Stimulated activated CD8-positive, alpha-beta memory T cell treated with anti-CD3 and anti-CD28 coated beads, Interleukin-12 subunit alpha, Interleukin-12 subunit beta, amount 100 ng/mL, for 1 hour (primary cell): ENCODE results near the gene OLAH.
A peak's percentile ranks its signal among the peaks of the same experiment; 100 is the strongest.

Experiments used
- DNase-seq: peaks from one replicate; pipeline ENCODE4 v3.0.0-alpha.2; 2020; ENCODE audit warnings: low read depth

OLAH gene

DNA sequence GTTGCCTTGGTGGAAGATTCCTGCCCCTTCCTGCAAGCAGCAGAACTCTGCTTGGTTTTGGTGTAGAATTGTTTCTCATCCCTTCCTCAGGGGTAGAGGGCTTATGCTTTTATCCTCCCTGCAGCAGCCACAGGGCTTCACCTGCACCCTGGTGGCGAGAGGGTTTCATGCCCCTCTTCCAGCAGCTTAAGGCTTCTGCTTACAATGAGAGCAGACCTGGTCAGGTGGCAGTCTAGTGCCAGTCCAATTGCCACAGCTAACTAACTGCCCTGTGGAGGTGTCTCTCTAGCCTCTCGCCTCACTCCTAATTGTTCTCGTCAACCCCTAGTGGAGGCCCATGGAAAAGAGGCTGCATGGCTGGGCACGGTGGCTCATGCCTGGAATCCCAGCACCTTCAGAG lies 25.5 kb downstream of the OLAH start:
- DNase-seq = no peak

DNA sequence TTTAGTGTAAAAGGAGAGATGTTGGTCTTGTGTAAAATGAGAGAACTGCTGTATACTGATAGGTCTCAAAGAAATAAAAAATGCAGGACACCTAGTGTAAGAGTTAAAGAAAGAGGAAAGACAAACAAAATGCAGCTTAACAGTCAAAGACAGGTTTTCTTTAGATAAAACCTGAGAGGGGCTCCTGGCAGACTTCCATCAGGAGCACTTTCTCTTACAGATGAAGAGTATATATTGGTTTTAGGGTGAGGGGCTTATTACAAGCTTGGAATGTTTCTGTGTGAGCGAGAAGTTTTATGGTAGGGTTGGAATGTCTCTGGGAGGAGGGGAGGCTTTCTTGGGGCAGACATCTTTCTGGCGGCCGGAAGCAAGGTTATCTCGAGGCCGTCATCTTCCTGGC lies 28.6 kb downstream of the OLAH start:
- DNase-seq = no peak

DNA sequence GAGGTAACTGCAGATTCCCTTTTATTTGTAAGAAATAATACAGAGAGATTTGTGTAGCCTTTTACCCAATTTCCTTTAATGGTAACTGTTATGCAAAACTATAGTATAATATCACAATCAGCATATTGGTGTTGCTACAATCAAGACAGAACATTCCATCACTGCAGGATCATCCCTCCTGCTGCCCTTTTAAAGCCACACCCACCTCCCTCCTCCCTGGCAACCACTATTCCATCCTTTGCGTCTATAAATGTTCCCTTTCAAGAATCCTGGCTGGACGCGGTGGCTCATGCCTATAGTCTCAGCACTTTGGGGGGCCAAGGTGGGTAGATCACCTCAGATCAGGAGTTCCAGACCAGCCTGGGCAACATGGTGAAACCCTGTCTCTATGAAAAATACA lies 31.7 kb downstream of the OLAH start:
- no peak for DNase-seq

DNA sequence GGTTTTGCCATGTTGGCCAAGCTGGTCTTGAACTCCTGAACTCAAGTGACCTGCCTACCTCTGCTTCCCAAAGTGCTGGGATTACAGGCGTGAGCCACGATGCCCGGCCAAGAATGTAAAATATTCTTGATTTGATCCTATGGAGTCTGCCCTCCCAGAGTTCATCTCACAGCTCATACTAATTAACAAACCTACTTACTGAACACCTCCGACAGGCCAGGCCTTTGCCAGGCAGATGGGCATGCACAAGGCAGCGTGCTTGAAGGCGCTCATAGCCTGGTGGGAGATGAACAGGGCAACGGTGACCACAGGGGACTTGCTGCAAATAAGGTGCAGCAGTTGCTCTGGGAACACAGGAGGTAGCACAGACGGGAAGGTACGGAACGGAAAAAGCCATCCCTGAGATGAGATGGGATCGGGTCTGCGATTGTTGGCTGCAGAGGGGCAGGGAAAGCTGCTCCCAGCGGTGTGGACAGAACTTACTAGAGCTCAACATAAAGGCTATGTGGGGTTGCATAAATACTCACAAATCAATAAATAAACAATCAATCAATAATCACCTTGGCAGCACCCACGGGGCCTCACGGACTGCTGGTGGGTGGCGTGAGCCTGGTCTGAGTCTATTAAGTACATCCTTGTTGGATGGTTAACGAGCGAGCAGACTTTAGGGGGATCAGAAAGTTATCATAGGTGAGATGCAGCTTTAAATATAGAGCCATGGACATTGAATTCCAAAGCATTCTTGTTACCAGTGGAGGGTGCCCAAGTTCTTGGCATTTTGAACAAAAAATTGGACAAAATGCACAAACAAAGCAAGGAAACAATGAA lies 40.1 kb downstream of the OLAH start:
- DNase-seq = no peak

DNA sequence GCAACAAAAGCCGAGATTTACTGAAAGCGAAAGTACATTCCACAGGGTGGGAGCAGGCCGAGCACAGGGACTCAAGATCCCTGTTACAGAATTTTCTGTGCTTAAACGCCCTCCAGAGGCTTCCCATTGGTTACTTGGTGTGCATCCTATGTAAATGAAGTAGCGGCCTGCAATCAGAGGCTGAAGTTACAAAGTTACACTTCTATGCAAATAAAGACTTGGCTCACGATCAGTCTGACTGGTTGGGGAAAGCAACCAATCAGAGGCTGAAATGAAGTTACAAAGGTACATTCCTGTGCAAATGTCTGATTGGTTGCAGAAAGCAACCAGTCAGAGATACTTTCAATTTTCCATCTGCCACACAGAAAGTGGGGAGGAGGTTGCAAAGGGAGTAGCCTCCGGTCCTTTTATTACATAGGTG lies 40.8 kb downstream of the OLAH start:
- DNase-seq = no peak

DNA sequence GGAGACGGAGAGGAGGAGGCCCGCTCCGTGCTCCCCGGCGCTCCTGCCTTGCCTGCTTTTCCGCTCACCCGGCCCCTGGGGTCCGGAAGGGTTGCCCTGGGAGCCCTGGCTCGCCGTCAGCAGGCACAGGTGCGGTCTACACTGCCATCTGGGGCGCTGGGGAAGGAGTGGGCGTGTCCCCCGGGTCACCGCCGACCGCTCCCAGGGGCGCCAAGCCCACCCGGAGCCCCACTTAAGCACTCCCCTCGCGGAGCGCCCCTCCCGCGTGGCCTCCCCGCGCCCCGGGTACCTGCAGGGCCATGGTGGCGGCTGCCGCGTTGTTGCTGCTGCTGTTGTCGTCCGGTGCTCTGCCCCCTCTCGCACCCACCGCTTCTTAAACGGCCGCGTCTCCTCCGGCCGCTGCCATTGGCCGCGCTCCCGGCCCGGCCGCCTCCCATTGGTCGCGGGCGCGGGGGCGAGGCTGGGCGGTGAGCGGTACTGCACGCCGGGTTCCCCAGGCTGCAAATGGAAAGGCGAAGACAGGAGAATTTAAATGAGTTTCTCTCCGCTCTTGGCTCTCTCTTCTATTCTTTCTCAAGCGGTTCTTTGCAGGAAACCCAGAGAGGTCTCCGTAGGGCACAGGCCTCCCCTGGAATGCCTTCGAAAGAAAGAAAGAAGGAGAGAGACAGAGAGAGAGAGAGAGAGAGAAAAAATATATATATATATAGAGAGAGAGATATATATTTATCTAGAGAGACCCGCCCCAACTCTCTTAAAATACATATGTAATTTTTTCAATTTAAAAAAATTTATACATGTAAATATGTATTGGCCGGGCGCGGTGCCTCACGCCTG lies 44.9 kb downstream of the OLAH start, which contains the start of gene ACBD7:
Gene ACBD7 (minus strand): TSS at position 349 of the 834 bp plus-strand sequence. CDS start 48 bp downstream, at position 301.
- DNase-seq = peak; percentile 56

DNA sequence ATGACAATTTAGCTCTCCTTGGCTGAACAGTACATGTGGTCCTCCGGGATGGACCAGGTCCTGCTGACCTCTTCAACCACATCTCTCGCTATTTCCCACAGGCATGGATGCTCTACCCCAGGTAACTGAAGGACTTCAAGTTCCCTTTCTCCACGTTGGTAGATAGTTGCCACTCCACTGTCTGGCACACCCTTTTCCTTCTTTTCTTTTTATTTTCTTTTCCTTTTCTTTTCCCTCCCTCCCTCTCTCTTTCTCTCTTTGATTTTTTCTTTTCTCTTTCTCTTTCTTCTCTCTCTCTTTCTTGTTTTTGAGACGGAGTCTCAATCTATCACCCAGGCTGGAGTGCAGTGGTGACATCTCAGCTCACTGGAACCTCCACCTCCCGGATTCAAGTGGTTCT lies 47.7 kb downstream of the OLAH start:
- DNase-seq = no peak

DNA sequence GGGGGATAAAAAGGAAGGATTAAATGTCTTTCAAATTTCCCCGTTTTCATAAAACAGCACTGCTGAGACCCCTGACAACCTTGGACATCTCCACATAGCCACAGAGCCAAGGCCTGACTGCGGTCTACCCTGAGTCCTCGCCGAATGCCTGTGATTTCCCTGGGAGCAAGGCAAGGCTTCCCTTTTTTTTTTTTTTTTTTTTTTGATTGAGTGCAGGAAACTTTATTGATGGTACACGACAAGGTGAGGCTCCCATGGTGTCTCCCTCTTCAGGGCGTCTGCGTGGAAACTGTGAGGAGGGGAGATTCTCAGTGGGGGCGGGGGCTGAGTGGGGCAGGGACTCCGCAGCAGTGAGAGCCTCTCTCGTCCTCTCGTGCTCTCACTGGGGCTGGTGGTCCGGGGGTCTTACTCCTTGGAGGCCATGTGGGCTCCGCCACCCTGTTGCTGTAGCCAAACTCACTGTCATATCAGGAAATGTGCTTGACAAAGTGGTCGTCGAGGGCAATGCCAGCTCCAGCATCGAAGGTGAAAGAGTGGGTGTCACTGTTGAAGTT lies 49.2 kb downstream of the OLAH start:
- no peak for DNase-seq

DNA sequence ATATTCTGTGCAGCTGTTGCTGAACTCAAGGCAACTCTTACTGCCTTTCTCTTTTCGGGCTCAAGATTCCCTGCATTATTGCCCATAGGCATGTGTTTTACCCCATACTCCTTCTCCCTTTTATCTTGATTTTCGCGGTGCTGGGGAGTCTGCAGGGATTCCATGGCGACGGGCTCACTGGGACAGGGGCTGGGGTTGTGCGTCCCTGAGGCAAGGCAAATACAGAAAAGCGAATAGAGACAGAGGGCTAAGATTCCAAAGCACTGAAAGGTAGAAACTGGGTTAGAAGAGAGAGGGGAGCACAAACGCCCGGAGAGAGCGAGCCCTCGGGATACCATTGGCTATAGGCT lies 52.9 kb downstream of the OLAH start:
- DNase-seq = no peak

DNA sequence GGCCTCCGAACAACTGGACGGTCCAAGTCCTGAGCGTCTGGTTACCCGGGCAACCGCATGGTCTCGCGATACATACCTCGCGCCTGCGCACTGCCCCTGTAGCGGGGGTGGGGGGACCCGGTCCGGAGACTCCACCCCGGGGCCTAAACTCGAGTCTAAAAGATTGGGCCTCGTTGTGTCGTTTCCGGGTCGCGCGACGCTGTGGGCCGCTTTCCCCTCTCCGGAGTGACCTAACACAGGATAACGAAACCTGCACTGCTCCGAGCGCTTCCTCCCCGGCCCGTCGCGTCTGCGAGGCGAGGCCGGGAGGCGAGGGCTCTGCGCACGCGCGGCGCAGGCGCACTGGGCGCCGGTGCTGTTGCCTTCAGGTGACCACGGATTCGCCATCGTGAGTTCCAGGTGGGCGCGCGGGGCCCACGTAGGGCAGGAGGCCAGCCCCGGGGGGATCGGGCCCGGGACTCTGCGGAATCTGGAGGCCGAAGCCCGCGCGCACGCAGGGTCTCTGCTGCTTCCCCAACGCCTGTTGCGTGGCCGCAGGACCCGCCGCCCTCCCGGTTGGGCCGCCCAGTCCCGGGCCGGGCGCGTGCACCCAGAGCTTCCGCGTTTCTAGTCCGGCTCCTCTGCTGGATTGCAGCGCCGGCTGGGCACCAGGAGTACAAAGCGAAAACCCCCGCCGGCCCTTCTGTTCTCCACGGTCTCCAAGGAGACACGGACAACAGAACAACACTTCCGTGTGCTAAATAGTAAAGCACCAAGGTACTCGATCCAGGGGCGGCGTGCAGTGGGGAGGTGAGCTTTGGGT lies 53.5 kb downstream of the OLAH start, which contains the start of gene RPP38:
Gene RPP38 (plus strand): TSS at position 345 of the 802 bp plus-strand sequence. CDS start 5,960 bp downstream, outside the sequence.
- peak; percentile 96 for DNase-seq

DNA sequence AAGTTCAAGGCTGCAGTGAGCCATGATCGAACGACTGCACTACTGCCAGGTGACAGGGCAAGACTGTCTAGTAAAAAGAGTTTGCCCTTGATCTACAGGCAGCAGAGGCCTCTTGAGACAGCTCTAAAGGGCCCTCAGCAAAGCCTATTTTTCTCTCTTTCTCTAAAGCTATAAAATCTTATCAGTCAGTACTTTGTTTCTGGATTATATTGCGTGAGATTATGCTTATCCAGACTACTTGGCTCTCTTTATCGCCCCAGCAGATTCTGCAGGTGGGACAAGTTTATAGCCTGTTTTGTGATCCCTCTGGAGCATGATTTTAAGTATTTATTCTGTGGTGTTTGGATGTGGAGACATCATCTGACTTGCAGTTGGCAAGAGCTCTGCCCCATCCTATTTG lies 56.1 kb downstream of the OLAH start:
- DNase-seq = no peak

DNA sequence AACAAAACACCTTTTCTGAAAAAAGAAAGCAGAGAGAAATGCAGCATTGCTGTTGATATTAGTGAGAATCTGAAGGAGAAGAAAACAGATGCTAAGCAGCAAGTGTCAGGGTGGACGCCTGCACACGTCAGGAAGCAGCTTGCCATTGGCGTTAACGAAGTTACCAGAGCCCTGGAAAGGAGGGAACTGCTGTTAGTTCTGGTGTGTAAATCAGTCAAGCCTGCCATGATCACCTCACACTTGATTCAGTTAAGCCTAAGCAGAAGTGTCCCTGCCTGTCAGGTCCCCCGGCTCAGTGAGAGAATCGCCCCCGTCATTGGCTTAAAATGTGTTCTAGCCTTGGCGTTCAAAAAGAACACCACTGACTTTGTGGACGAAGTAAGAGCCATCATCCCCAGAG lies 59.8 kb downstream of the OLAH start:
- DNase-seq = no peak

DNA sequence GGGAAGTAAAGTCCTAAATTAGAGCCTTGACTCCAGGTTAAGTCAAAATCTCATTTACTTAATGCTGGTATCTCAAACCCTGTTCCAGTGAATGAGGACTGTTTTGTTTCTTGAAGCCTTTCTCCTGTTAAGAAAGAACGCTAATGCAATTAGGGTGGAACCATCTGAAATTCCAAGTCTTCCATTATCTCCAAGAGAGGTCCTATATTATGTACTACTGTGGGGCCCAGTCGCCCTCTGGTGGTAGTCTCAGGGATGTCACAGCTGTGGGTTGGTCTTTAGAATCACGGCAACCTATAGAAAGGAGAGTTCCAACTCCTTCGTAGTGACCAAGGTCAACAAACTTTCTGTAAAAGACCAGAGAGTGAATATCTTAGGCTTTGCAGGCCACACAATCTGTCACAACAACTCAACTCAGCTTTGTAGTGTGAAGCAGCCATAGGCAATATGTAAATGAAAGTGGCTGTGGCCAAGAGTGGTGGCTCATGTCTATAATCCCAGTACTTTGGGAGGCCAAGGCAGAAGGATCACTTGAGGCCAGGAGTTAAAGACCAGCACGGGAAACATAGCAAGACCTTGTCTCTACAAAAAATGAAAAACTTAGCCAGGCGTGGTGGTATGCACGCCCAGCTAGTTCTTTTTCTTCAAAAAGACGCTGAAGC lies 62.7 kb downstream of the OLAH start:
- peak; percentile 43 for DNase-seq

DNA sequence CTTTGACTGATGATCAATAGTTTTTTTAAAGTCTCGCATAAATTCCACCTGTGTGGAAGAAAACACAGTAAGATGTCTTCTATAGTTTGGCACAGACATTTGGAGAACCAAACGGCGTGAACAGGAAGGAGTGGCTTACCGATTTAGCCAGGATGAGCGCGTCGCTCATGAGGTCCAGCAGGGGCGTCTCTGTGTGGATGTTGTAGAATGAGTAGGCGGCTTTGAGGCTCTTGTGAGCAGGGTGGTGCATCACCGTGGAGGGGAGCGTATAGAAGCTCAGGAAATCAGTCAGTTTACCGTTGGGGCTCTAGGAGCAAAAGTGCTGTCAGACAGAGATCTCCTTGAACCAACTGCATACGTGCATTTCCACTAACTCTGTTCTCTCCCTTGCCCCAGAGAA lies 68.9 kb downstream of the OLAH start:
- no peak for DNase-seq

DNA sequence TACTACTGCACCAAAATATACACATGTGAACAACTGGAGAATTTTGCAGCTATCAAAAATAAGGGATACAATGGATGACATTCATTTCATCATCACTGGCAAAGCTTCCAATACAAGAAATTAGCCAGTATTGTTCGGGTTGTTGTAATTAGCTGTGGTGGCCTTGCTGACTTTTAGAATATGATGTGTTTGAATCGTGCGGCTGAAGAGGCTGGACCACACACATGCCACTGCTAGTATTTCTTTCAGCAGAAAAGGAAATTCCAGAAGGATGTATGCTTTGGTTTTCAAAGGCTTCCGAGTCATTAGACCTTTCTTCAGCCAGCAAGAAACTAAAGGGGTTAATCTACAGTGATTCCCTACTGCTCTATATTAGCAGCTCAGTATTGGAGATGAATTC lies 70.0 kb downstream of the OLAH start:
- no peak for DNase-seq

DNA sequence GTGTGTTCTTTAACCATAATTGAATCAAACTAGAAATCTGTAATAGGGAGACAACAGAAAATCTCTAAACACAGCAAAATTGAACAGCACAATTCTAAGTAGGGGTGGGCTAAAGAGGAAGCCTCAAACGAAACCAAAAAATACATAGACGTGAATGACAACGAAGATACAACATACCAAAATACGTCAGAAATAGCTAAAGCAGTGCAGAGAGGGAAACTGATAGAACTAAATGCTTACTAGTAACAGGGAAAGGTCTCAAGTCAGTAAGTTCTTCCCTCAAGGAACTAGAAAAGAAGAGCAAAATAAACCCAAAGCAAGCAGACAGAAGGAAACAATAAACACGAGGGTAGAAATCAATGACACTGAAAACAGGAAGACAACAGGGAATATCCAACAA lies 72.5 kb downstream of the OLAH start:
- no peak for DNase-seq

DNA sequence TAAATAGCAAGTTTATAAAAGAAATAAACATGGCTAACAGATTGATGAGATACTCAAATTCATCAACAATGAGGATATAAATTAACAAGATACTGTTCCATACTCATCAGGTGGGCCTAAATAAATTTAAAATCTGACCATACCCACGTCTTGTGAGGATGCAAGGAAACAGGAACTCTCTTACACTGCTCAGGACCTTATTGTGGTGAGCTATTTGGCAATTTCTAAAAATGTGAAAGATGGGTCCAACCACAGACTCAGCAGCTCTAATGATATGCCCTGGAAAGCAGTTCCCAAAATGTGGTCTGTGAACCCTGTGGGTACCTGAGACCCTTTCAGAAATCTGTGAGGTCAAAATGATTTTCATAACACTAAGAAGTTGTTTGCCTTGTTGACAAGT lies 74.9 kb downstream of the OLAH start:
- no peak for DNase-seq

DNA sequence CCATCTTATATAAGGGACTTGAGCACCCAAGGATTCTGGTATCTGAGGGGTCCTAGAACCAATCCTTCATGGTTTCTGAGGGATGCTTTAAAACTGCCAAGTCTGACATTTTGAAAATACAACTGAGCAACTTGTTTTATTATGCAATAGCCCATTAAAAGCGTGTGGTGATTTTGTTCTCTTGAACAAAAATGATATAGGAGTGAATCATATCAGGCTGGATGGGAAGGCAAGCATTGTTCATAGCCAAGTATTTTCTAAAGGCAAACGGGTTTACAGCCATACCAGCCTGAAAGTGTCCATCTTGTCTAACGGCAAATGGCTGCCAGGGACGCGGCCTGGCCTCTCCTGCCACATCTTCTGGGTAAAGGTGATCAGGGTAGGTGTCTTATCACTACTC lies 76.8 kb downstream of the OLAH start:
- DNase-seq = no peak

DNA sequence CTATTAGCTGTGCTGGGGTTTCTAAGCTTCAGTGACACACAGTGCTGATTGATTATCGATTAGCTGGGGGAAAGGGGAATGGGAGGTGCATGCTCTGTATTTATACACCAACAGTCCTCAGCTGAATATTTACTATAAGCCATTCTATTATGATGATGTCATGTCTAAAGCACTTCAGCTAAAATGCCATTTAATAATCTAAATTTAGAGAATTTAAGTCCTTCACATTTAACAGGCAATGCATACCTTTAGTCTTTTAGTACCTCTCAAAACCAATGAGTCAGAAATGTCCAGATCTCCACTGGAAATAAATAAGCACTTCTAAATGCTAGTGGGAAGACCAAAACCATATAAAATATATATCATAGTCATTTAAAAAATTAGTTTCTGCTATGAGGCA lies 78.0 kb downstream of the OLAH start:
- DNase-seq = no peak

DNA sequence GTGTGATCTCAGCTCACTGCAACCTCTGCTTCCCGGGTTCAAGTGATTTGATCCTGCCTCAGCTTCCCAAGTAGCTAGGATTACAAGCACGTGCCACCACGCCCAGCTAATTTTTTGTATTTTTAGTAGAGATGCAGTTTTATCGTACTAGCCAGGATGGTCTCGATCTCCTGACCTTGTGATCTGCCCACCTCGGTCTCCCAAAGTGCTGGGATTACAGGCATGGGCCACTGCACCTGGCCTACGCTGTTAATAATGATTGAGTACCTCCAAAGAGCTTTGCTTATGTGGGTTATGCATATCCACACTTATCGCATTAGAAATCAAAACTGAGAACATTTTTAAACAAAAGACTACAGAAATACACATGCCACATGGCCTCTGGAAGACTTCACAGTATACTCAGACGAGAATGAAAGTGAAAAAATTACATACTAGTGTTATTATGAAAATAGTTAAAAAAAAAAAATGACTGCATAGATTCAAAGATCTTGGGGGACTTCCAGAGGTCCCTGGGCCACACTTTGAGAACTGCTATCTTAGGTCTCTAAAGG lies 78.8 kb downstream of the OLAH start:
- no peak for DNase-seq
